Activated T-helper 2 cell treated with anti-CD3 and anti-CD28 coated beads, Interferon-gamma antibody, Interleukin-2, Interleukin-4, amounts not matched to agents 10 μg/mL and 5 μg/mL and 100 μg/mL, durations not matched to agents 14 hours and 24 hours and 36 hours (primary cell): ENCODE results near the gene CCDC51. TPM values are rescaled to one million over a fixed set of nuclear protein-coding genes. Genes with fewer than 3 reads are reported as not detected.

Experiments
- DNase-seq: peaks from one replicate; pipeline ENCODE4 v3.0.0; 2021; ENCODE audit warnings: low spot score
- H3K27ac Mint-ChIP-seq: one replicate; pipeline ENCODE4 v1.8.0; 2021; ENCODE audit warnings: mixed read lengths
- H3K27me3 Mint-ChIP-seq: one replicate; pipeline ENCODE4 v1.8.0; 2021; ENCODE audit warnings: low read depth, mixed read lengths
- H3K36me3 Mint-ChIP-seq: one replicate; pipeline ENCODE4 v1.8.0; 2021; ENCODE audit warnings: low read depth, mixed read lengths
- H3K4me1 Mint-ChIP-seq: one replicate; pipeline ENCODE4 v1.8.0; 2021; ENCODE audit warnings: low read depth, mixed read lengths
- H3K4me3 Mint-ChIP-seq: one replicate; pipeline ENCODE4 v1.8.0; 2021; ENCODE audit warnings: low read depth, mild to moderate bottlenecking, moderate library complexity, mixed read lengths
- H3K9me3 Mint-ChIP-seq: one replicate; pipeline ENCODE4 v1.8.0; 2021; ENCODE audit warnings: mixed read lengths
- intact Hi-C: fragments of 100-400 bp; cut with micrococcal nuclease; formaldehyde crosslinking; loops from one replicate; pipeline ENCODE4 v1.15.1; 2023
- total RNA-seq: library from RNA; stranded (reverse); gene quantifications from 2 replicates; pipeline ENCODE4 v1.2.3, GENCODE V29; 2022

The CCDC51 gene
- total RNA-seq, 1 donor from 2014 or later = 22.2 TPM

DNA sequence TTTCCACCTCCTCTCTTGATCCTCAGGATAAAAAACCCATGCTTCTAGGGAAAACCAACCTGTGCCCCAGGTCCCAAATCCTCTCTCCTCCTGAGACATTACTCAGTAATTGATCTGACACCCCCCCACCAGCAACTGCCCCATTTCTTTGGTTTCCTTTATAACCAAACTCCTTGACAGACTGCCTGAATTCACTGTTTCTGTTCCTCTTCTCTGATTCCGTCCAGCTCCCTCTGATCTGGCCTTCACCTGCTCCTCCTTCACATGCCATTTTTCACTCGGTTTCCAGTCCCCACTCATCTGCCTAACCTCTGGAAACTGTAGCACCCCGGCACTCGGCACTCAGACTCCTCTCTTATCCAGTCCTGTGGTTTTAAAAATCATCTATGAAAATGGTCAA is 2.1 kb downstream of the CCDC51 start:
- no peak overlapping the region for H3K4me3 Mint-ChIP-seq
- no peaks in the 10 kb centered on the region for H3K27me3 Mint-ChIP-seq
- peaks cover 36% of the 10 kb centered on the region for H3K36me3 Mint-ChIP-seq
- intact Hi-C loops = loop anchor here (5.0 kb wide), 1 partner anchor 251 kb away; the partner anchor contains the start of gene CDC25A
- H3K27ac Mint-ChIP-seq = no peak overlapping the region
- DNase-seq = no peak
- H3K9me3 Mint-ChIP-seq = no peaks in the 10 kb centered on the region
- H3K4me1 Mint-ChIP-seq = peaks cover 20% of the 10 kb centered on the region

DNA sequence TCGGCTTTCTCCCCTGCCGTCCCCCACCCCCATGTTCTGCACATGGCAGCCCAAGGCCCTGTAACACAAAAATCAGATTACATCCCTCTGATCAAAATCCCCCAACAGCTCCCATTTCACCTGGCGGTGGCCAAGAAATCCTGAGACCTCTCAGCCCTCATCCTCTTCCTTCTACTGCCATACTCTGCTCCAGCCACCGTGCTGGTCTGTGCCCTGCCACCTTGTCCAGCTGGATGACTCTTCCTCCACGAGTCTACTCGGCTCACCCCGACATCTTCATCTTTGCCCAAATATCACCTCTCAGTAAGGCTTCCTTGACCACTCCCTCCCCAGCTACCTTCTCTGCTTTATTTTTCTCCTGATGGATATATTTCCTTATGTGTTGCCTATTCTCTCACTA is 3.1 kb downstream of the CCDC51 start:
- no peak overlapping the region for H3K27ac Mint-ChIP-seq
- H3K4me3 Mint-ChIP-seq = no peak overlapping the region
- no peak for DNase-seq
- no peaks in the 10 kb centered on the region for H3K27me3 Mint-ChIP-seq
- H3K36me3 Mint-ChIP-seq = peaks cover 34% of the 10 kb centered on the region
- H3K4me1 Mint-ChIP-seq = peaks cover 21% of the 10 kb centered on the region
- H3K9me3 Mint-ChIP-seq = no peaks in the 10 kb centered on the region
- intact Hi-C loops = loop anchor here (1.0 to 5.0 kb wide), 4 partner anchors 36 to 250 kb away; partner anchors contain the start of gene CDC25A

GRCh38 chr3:48436477-48436787 is 3.5 kb downstream of the CCDC51 start:
- H3K27ac Mint-ChIP-seq = no peak overlapping the region
- no peaks in the 10 kb centered on the region for H3K27me3 Mint-ChIP-seq
- no peak overlapping the region for H3K4me3 Mint-ChIP-seq
- DNase-seq = no peak
- H3K4me1 Mint-ChIP-seq = peaks cover 19% of the 10 kb centered on the region
- no peaks in the 10 kb centered on the region for H3K9me3 Mint-ChIP-seq
- H3K36me3 Mint-ChIP-seq = peaks cover 33% of the 10 kb centered on the region
- intact Hi-C loops = loop anchor here (1.0 to 5.0 kb wide), 4 partner anchors 35 to 249 kb away; partner anchors contain the start of gene CDC25A

DNA sequence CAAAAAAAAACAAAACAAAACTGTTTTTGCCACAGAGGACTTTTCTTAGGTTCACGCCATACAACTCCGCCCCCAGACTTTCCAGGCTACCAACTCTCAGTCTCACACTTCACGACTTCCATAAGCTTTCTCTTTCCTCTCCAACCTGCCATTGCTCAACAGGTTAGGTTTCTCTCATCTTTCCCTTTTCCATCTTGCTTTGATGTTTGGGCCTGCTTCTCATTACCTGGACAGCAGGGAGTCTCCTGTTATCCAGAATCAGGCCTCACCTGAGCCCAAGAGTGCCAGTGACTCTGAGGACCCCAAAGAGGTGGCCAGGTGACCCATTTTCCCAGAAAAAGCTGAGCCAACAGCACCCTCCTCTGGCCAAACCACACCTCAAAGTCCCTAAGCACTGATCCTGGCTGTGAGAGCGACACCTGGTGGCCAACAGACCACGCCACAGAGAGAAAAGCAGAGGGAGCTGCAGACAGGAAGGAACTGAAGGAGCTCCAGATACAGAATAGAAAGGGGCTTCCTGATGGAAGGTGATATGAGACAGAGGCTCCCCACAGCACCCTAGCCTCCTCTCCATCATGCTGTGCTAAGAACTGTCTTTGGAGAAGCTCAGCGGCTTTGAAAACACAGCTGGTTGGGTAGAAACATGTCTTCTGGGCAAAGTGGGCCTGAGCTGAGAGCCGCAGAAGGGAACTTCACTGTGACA is 4.0 kb downstream of the CCDC51 start:
- H3K27ac Mint-ChIP-seq = no peak overlapping the region
- peak; percentile 81 for DNase-seq
- H3K9me3 Mint-ChIP-seq = no peaks in the 10 kb centered on the region
- intact Hi-C loops = loop anchor here (1.0 to 5.0 kb wide), 4 partner anchors 35 to 249 kb away; partner anchors contain the start of gene CDC25A
- H3K4me1 Mint-ChIP-seq = peaks cover 18% of the 10 kb centered on the region
- peaks cover 30% of the 10 kb centered on the region for H3K36me3 Mint-ChIP-seq
- H3K27me3 Mint-ChIP-seq = no peaks in the 10 kb centered on the region
- H3K4me3 Mint-ChIP-seq = no peak overlapping the region

DNA sequence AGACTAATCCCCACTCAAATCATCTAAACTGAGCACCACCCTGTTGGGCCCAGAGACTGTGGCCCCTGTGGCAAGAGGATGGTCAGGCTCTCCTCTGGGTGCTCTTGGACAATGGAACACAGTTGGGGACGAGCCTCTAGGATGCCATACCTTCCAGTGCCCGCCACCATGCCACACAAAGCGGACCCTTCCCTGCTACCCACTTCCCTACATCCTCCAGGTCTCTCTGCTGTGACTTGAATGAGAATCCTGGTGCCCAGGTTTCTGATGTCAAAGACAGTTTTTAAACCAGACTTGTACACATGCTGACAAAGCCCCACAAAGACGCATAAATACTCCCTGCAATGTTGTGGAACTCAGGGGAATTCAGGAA is 4.7 kb downstream of the CCDC51 start:
- Mint-ChIP-seq H3K4me3 (no peak overlapping the region), H3K27ac (no peak overlapping the region), H3K36me3 (peaks cover 27% of the 10 kb centered on the region), H3K27me3 (no peaks in the 10 kb centered on the region), H3K9me3 (no peaks in the 10 kb centered on the region), H3K4me1 (peaks cover 18% of the 10 kb centered on the region)
- DNase-seq = no peak
- intact Hi-C loops = loop anchor here (5.0 kb wide), 1 partner anchor 248 kb away; the partner anchor contains the start of gene CDC25A

GRCh38 chr3:48434591-48435222 is 5.2 kb downstream of the CCDC51 start:
- no peaks in the 10 kb centered on the region for H3K9me3 Mint-ChIP-seq
- no peak for DNase-seq
- peaks cover 22% of the 10 kb centered on the region for H3K36me3 Mint-ChIP-seq
- H3K27ac Mint-ChIP-seq = no peak overlapping the region
- no peaks in the 10 kb centered on the region for H3K27me3 Mint-ChIP-seq
- peaks cover 17% of the 10 kb centered on the region for H3K4me1 Mint-ChIP-seq
- H3K4me3 Mint-ChIP-seq = no peak overlapping the region
- intact Hi-C loops = loop anchor here (5.0 kb wide), 1 partner anchor 247 kb away; the partner anchor contains the start of gene CDC25A

GRCh38 chr3:48433472-48434118 is 6.3 kb downstream of the CCDC51 start:
- peaks cover 22% of the 10 kb centered on the region for H3K36me3 Mint-ChIP-seq
- intact Hi-C loops = no loop called here
- H3K27me3 Mint-ChIP-seq = no peaks in the 10 kb centered on the region
- no peaks in the 10 kb centered on the region for H3K9me3 Mint-ChIP-seq
- peaks cover 11% of the 10 kb centered on the region for H3K4me1 Mint-ChIP-seq
- no peak overlapping the region for H3K27ac Mint-ChIP-seq
- H3K4me3 Mint-ChIP-seq = no peak overlapping the region
- DNase-seq = no peak

- no peak overlapping the region for H3K27ac Mint-ChIP-seq
- intact Hi-C loops = no loop called here
These were observed 7.2 kb downstream of the CCDC51 start for GRCh38 chr3:48432411-48433371.

DNA sequence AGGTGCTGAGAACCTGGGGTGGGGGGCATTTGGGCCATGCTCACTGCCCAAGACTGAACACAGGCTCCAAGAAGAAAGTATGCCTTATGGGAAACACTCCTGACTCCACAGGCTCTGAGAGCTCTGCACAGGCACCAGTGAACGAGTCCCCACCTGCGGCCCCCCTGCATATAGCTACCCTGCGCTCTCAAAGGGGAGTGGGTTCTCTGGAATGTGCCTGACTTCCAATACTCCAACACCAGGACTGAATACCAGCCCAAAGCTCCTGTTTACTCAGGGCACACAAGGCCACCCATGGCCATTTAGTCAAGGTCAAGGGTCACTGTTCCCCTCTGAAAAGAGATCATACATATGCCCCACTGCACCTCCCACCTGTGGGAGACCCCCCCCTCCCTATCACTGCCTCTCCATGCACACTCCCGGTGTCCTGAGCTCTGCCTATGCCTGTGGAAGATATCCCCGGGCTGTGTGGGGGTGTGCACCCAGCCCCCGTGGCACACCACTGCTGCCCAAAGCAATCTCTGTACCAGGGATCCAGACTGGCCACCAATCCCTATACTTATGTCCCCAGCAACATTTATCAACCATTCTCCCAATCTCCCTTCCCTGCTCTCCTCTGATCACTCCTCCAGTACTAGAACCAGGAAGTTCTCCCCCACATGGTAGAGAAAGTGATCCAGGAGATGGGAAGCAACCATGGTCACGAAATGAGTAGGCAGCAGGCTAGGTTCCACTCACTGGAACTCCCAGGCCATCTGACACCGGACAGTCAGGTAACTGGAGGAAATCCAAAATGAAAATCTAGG is 8.5 kb downstream of the CCDC51 start:
- Mint-ChIP-seq H3K4me1 (peaks cover 7% of the 10 kb centered on the region), H3K27me3 (peaks cover 17% of the 10 kb centered on the region), H3K4me3 (peak overlapping the region; percentile 79), H3K9me3 (no peaks in the 10 kb centered on the region), H3K36me3 (peaks cover 22% of the 10 kb centered on the region), H3K27ac (no peak overlapping the region)
- intact Hi-C loops = no loop called here
- no peak for DNase-seq

More at GRCh38 chr3:48432411-48433371, 7.2 kb downstream of the CCDC51 start:
- H3K4me1 Mint-ChIP-seq = peaks cover 7% of the 10 kb centered on the region
- peaks cover 22% of the 10 kb centered on the region for H3K36me3 Mint-ChIP-seq
- H3K4me3 Mint-ChIP-seq = no peak overlapping the region
- H3K27me3 Mint-ChIP-seq = peaks cover 8% of the 10 kb centered on the region
- DNase-seq = no peak
- no peaks in the 10 kb centered on the region for H3K9me3 Mint-ChIP-seq

DNA sequence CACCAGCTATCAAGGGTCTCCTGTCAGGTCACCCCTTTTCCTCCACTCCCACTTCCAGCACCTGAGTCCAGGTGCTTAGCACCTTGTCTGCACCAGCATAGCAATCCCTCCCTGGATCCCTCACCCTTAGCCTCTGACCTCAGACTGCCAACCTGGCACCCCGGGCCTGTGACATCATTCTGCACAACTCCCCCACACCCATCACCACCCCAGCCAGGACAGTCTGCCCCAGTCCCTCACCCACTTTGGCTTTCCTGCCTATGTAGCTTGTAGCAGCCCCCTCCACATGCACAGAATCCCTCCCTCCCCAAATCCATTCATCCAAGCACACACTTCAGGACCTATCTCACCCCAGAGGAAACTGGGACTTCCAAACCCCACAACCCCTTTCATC is 9.2 kb downstream of the CCDC51 start:
- no peak for DNase-seq
- H3K27ac Mint-ChIP-seq = no peak overlapping the region

DNA sequence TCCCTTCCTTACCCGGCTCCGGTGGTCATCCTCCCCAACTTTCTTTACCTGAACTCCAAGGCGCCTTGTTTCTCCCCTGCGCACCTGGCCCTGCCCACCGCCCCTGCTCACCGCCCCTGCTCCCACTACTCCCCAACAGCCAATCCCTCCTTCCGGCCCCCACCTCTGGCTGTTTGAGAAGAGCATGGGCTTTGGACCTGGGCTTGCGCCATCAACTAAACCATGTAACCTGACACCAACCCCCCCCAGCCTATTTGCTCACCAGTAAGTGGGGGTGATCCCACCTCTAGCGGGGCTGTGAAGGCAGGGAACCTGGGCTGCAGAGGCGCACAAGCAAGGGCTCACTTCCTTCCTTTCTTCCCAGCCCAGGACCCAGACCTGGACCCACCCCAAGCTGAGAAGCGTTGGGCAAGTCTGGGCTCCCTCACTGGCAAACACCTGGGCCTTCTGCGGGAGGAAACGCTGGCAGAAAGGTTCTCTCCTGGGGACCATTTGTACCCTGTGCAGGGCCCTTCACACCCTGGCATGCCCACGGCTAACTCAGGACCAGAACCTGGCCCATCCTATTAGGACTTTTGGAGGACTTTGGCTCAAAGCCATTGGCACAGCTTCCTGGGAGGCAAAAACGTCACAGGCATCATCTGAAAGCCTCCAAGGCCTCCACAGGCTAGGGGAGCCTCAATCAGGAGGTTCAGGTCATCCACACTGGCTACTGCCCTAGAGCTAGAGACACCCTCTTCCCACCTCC is 9.8 kb downstream of the CCDC51 start, which contains the start of gene PLXNB1:
PLXNB1 (minus strand) TSS at position 127 of the 748 bp plus-strand sequence. CDS start 5,475 bp downstream, outside the sequence.
- H3K4me1 Mint-ChIP-seq = peaks cover 4% of the 10 kb centered on the region
- intact Hi-C loops = no loop called here
- H3K4me3 Mint-ChIP-seq = peak within 1 kb of the TSS; percentile 79
- peaks cover 22% of the 10 kb centered on the region for H3K36me3 Mint-ChIP-seq
- DNase-seq = no peak
- no peaks in the 10 kb centered on the region for H3K9me3 Mint-ChIP-seq
- peaks cover 17% of the 10 kb centered on the region for H3K27me3 Mint-ChIP-seq
- H3K27ac Mint-ChIP-seq = peak within 1 kb of the TSS; percentile 46

More for the DNA sequence above, 9.2 kb downstream of the CCDC51 start:
- H3K36me3 Mint-ChIP-seq = peaks cover 22% of the 10 kb centered on the region
- intact Hi-C loops = no loop called here
- H3K27me3 Mint-ChIP-seq = peaks cover 17% of the 10 kb centered on the region
- H3K4me3 Mint-ChIP-seq = peak overlapping the region; percentile 79
- H3K9me3 Mint-ChIP-seq = no peaks in the 10 kb centered on the region
- peaks cover 7% of the 10 kb centered on the region for H3K4me1 Mint-ChIP-seq
